H1 (cell line): ENCODE data around the gene HK2. TPM values are rescaled to one million over a fixed set of nuclear protein-coding genes. Genes with fewer than 3 reads are reported as not detected.

ENCODE experiments used
- CTCF ChIA-PET: fragments of 300-600 bp; sonication (Branson Sonifier 250); formaldehyde crosslinking; loops from one replicate; lab custom pipeline; 2021; ENCODE audit not compliant: partially characterized antibody; lab: Charles Lee
- POLR2A ChIA-PET: fragments of 300-600 bp; sonication (Branson Sonifier 250); formaldehyde crosslinking; loops from one replicate; lab custom pipeline; 2021; ENCODE audit warnings: inconsistent platforms; ENCODE audit not compliant: partially characterized antibody; lab: Charles Lee
- DNase-seq, 2 experiments: peaks; one replicate each; pipeline versions ENCODE4 v3.0.0 to v3.0.0-alpha.2; 2010 to 2022; ENCODE audit warnings: low spot score in 2 of 2, low read depth in 1 of 2, mixed read lengths in 1 of 2
- FAIRE-seq: peaks from 2 replicates; lab custom pipeline; 2011; peaks lifted over from hg19 to GRCh38; lab: Jason Lieb, UNC
- H2AFZ ChIP-seq: 2 replicates; pipeline ENCODE4 v1.8.1; 2012; ENCODE audit warnings: low read length, inconsistent platforms
- H2AK5ac ChIP-seq: 2 replicates; pipeline ENCODE4 v1.6.1; 2013; ENCODE audit warnings: low read depth, low read length
- H2BK120ac ChIP-seq: replicated peaks from 2 replicates; pipeline ENCODE3; 2013; ENCODE audit warnings: low read depth, low read length, inconsistent platforms
- H2BK12ac ChIP-seq: 2 replicates; pipeline ENCODE4 v1.6.1; 2013; ENCODE audit warnings: low read depth, low read length
- H2BK15ac ChIP-seq: 2 replicates; pipeline ENCODE4 v1.6.1; 2013; ENCODE audit warnings: low read length
- H2BK20ac ChIP-seq: 2 replicates; pipeline ENCODE4 v1.6.1; 2013; ENCODE audit warnings: low read length
- H2BK5ac ChIP-seq: 2 replicates; pipeline ENCODE4 v1.6.1; 2013; ENCODE audit warnings: low read depth, low read length
- H3K14ac ChIP-seq: 2 replicates; pipeline ENCODE4 v1.6.1; 2013; ENCODE audit warnings: inconsistent platforms; ENCODE audit not compliant: insufficient read length
- H3K18ac ChIP-seq: 2 replicates; pipeline ENCODE4 v1.6.1; 2013; ENCODE audit warnings: low read length; ENCODE audit errors: extremely low read depth
- H3K23ac ChIP-seq: 2 replicates; pipeline ENCODE4 v1.6.1; 2013; ENCODE audit warnings: inconsistent platforms; ENCODE audit not compliant: insufficient read length
- H3K23me2 ChIP-seq: 2 replicates; pipeline ENCODE4 v1.6.1; 2013; ENCODE audit warnings: low read depth, low read length
- H3K27ac ChIP-seq: 2 replicates; pipeline ENCODE4 v1.6.1; 2011; ENCODE audit warnings: low read depth, low read length, inconsistent platforms
- H3K27me3 ChIP-seq, 4 experiments: replicated peaks in 1 of 4; 1 replicate in 1 of 4; 2 replicates in 3 of 4; pipeline versions ENCODE4 v1.6.1 to v1.8.1; 2011 to 2013; ENCODE audit warnings: low read length in 3 of 4, mild to moderate bottlenecking in 3 of 4, inconsistent platforms in 2 of 4, mixed read lengths in 2 of 4, moderate library complexity in 1 of 4; ENCODE audit not compliant: control insufficient read depth in 3 of 4, insufficient read depth in 3 of 4; ENCODE audit errors: extremely low read depth in 1 of 4
- H3K36me3 ChIP-seq, 4 experiments: 2 replicates each; pipeline versions ENCODE4 v1.6.1 to v1.8.1; 2011 to 2013; ENCODE audit warnings: mild to moderate bottlenecking in 4 of 4, low read length in 3 of 4, moderate library complexity in 2 of 4, control low read depth in 1 of 4, inconsistent platforms in 1 of 4; ENCODE audit not compliant: insufficient read depth in 4 of 4, control insufficient read depth in 2 of 4
- H3K4ac ChIP-seq: replicated peaks from 2 replicates; pipeline ENCODE3; 2013; ENCODE audit warnings: low read length, low read depth, mixed read lengths, inconsistent platforms; ENCODE audit not compliant: insufficient read length
- H3K4me1 ChIP-seq, 4 experiments: replicated peaks in 1 of 4; 1 replicate in 1 of 4; 2 replicates in 3 of 4; pipeline versions ENCODE4 v1.6.1 to v1.8.1; 2011 to 2013; ENCODE audit warnings: low read length in 3 of 4, inconsistent platforms in 2 of 4, mixed read lengths in 1 of 4; ENCODE audit not compliant: insufficient read depth in 4 of 4, control insufficient read depth in 3 of 4
- H3K4me2 ChIP-seq, 2 experiments: 2 replicates each; pipeline versions ENCODE4 v1.6.1 to v1.8.1; 2011 to 2013; ENCODE audit warnings: low read depth in 2 of 2, low read length in 2 of 2, control low read depth in 1 of 2, inconsistent platforms in 1 of 2, mild to moderate bottlenecking in 1 of 2; ENCODE audit not compliant: insufficient read depth in 1 of 2
- H3K4me3 ChIP-seq, 4 experiments: fragments of 200-600, 300-600 bp in 1 of 4; sonication (generic), shearing (Covaris generic), sonication (Bioruptor Twin) in 1 of 4; 2 replicates each; pipeline versions ENCODE4 v1.5.1 to v1.8.1; 2011 to 2016; ENCODE audit warnings: low read length in 4 of 4, low read depth in 3 of 4, control low read depth in 2 of 4, inconsistent platforms in 2 of 4, mild to moderate bottlenecking in 2 of 4, mixed read lengths in 1 of 4, moderate library complexity in 1 of 4; ENCODE audit not compliant: insufficient read depth in 2 of 4; ENCODE audit errors: extremely low read depth in 1 of 4
- H3K56ac ChIP-seq: replicated peaks from 2 replicates; pipeline ENCODE3; 2013; ENCODE audit warnings: low read depth, mild to moderate bottlenecking, mixed read lengths, low read length, inconsistent platforms; ENCODE audit not compliant: insufficient read length
- H3K79me1 ChIP-seq: 2 replicates; pipeline ENCODE4 v1.6.1; 2013; ENCODE audit warnings: low read depth, low read length, control low read depth
- H3K79me2 ChIP-seq, 2 experiments: 2 replicates each; pipeline versions ENCODE4 v1.6.1 to v1.8.1; 2012 to 2013; ENCODE audit warnings: low read length in 2 of 2, mild to moderate bottlenecking in 2 of 2, inconsistent platforms in 1 of 2; ENCODE audit not compliant: insufficient read depth in 2 of 2, control insufficient read depth in 1 of 2
- H3K9ac ChIP-seq, 4 experiments: replicated peaks in 1 of 4; 1 replicate in 1 of 4; 2 replicates in 3 of 4; pipeline versions ENCODE4 v1.6.1 to v1.8.1; 2011 to 2013; ENCODE audit warnings: low read depth in 3 of 4, low read length in 3 of 4, control low read depth in 2 of 4, mild to moderate bottlenecking in 2 of 4, moderate library complexity in 2 of 4, inconsistent platforms in 1 of 4; ENCODE audit errors: extremely low read depth in 1 of 4
- H3K9me3 ChIP-seq, 2 experiments: 2 replicates each; pipeline versions ENCODE4 v1.6.1 to v1.8.1; 2012 to 2013; ENCODE audit warnings: mild to moderate bottlenecking in 2 of 2, moderate library complexity in 2 of 2, control low read depth in 1 of 2, inconsistent platforms in 1 of 2, low read depth in 1 of 2, low read length in 1 of 2, mixed read lengths in 1 of 2; ENCODE audit not compliant: insufficient read depth in 2 of 2
- H4K20me1 ChIP-seq, 2 experiments: replicated peaks in 1 of 2; 2 replicates each; pipeline versions ENCODE3 to v1.8.1; 2011 to 2013; ENCODE audit warnings: inconsistent platforms in 2 of 2, low read length in 2 of 2, mild to moderate bottlenecking in 1 of 2; ENCODE audit not compliant: insufficient read depth in 2 of 2, control insufficient read depth in 1 of 2
- H4K5ac ChIP-seq: 2 replicates; pipeline ENCODE4 v1.6.1; 2013; ENCODE audit warnings: low read length, low read depth, mixed read lengths, inconsistent platforms; ENCODE audit not compliant: insufficient read length
- H4K8ac ChIP-seq: 2 replicates; pipeline ENCODE4 v1.8.0; 2013; ENCODE audit warnings: mild to moderate bottlenecking, moderate library complexity, low read length, inconsistent platforms; ENCODE audit not compliant: insufficient read depth; ENCODE audit errors: extremely low read depth
- H4K91ac ChIP-seq: replicated peaks from 2 replicates; pipeline ENCODE3; 2013; ENCODE audit warnings: low read length, mixed read lengths, inconsistent platforms; ENCODE audit not compliant: insufficient read length
- ATF2 ChIP-seq: IDR thresholded peaks from 2 replicates; pipeline ENCODE4 v1.6.1; 2012; ENCODE audit warnings: low read length, inconsistent platforms
- CBX8 ChIP-seq: fragments of 300-800, 300-1000 bp; sonication (generic); IDR thresholded peaks from 2 replicates; pipeline ENCODE4 v1.7.1; 2016; ENCODE audit warnings: low read depth, low read length, borderline replicate concordance
- HDAC2 ChIP-seq, 2 experiments: fragments of 300-600 bp in 1 of 2; sonication (generic) in 1 of 2; IDR thresholded peaks; 2 replicates each; pipeline ENCODE4 v1.6.1; 2011 to 2012; ENCODE audit warnings: low read depth in 2 of 2, low read length in 2 of 2, mild to moderate bottlenecking in 2 of 2, moderate library complexity in 2 of 2, borderline replicate concordance in 1 of 2, inconsistent platforms in 1 of 2
- HDAC6 ChIP-seq: IDR thresholded peaks from one replicate; pipeline ENCODE4 v1.7.1; 2012; ENCODE audit warnings: low read depth, mild to moderate bottlenecking, inconsistent platforms, low read length, moderate library complexity
- JUND ChIP-seq: IDR thresholded peaks from 2 replicates; pipeline ENCODE4 v1.6.1; 2011; ENCODE audit warnings: mild to moderate bottlenecking, improper control_type of control experiment, low read length
- RFX5 ChIP-seq: IDR thresholded peaks from 2 replicates; pipeline ENCODE4 v1.6.1; 2011; ENCODE audit warnings: low read depth, low read length, improper control_type of control experiment, borderline replicate concordance
- RXRA ChIP-seq: IDR thresholded peaks from 2 replicates; pipeline ENCODE4 v1.6.1; 2011; ENCODE audit warnings: low read depth, mild to moderate bottlenecking, low read length, moderate library complexity; ENCODE audit not compliant: insufficient read depth
- SIN3A ChIP-seq, 2 experiments: IDR thresholded peaks in 1 of 2; conservative IDR thresholded peaks in 1 of 2; 2 replicates each; pipeline ENCODE4 v1.6.1; 2011 to 2012; ENCODE audit warnings: low read length in 2 of 2, improper control_type of control experiment in 1 of 2, low read depth in 1 of 2, mild to moderate bottlenecking in 1 of 2
- USF2 ChIP-seq: IDR thresholded peaks from 2 replicates; pipeline ENCODE4 v1.6.1; 2011; ENCODE audit warnings: low read length, improper control_type of control experiment
- WGBS, 2 experiments: shearing (Covaris generic) in 1 of 2; methylation state at CpG; one replicate each; pipeline versions ENCODE4 v1.1.6 to v1.1.7; 2013 to 2015; ENCODE audit warnings: low lambda C conversion rate in 2 of 2, mixed read lengths in 2 of 2, inconsistent platforms in 1 of 2, low coverage in 1 of 2, missing lambda C conversion rate in 1 of 2; ENCODE audit not compliant: insufficient replicate concordance in 2 of 2, insufficient coverage in 1 of 2, insufficient read length in 1 of 2; ENCODE audit errors: extremely low coverage in 1 of 2, missing lambda C conversion rate in 1 of 2; 5-methylcytosine and 5-hydroxymethylcytosine counted together
- polyA plus RNA-seq, 7 experiments: library from polyadenylated mRNA; depleted of rRNA in 3 of 7; stranded (reverse) in 5 of 7; unstranded in 2 of 7; fragments of >200 nt in 5 of 7; fragments of 200-250 nt in 2 of 7; gene quantifications; 1 replicate in 5 of 7; 2 replicates in 1 of 7; 4 replicates in 1 of 7; pipeline versions ENCODE4 v1.2.1 to v1.2.3, GENCODE V29; 2011 to 2013; ENCODE audit warnings: missing spikeins in 2 of 7, mixed read lengths in 2 of 7
- total RNA-seq: library from RNA; stranded (reverse); fragmentation: NEBNext Ultra II Directional; extraction: Animal tissue kit (Norgen Biotek cat#: 25700); gene quantifications from 2 replicates; pipeline ENCODE4 v1.2.1, GENCODE V29; 2021

HK2 gene
- total and polyA plus RNA-seq, 2 of the 8 experiments (the other 6 are each of a cell fraction or from before 2014, with no cell fraction given): 22.1 to 61.9 TPM

GRCh38 chr2:74922592-74923227 is 88.8 kb downstream of the HK2 start:
- DNase-seq: peak in 1 of 2 experiments; percentile 29
- H3K4ac ChIP-seq: no peak overlapping the region
- H3K23ac ChIP-seq: no peak overlapping the region
- POLR2A ChIA-PET: no interaction called here
- CTCF ChIA-PET: interaction anchor here (0.6 to 1.9 kb wide), 4 partner anchors 48 to 319 kb away, joined by 3 to 6 read pairs (median 5); no protein-coding TSS in a partner anchor
- H2BK12ac ChIP-seq: no peak overlapping the region
- H3K18ac ChIP-seq: no peak overlapping the region
- H3K79me1 ChIP-seq: no peaks in the 10 kb centered on the region
- H3K9ac ChIP-seq: no peak overlapping the region
- no peaks in the 10 kb centered on the region for H3K4me1 ChIP-seq
- no peak overlapping the region for H2BK15ac ChIP-seq
- no peaks in the 10 kb centered on the region for H4K20me1 ChIP-seq
- no peak overlapping the region for H2BK5ac ChIP-seq
- no peaks in the 10 kb centered on the region for H3K36me3 ChIP-seq
- H2AFZ ChIP-seq: no peak overlapping the region
- H4K5ac ChIP-seq: no peak overlapping the region
- H3K27me3 ChIP-seq: peaks cover 0 to 2% (median 0%) of the 10 kb centered on the region in 4 experiments; a peak in 1 of 7 replicates
- no peak overlapping the region for H2BK120ac ChIP-seq
- H3K23me2 ChIP-seq: peaks cover 2% of the 10 kb centered on the region; the same call in 1 of the 2 replicates
- H3K14ac ChIP-seq: no peak overlapping the region
- WGBS, 2 experiments: 87% methylated on average over 5 of the region's 5 CpGs; no CpG with 5 or more reads in 1 of the 2 experiments
- H3K27ac ChIP-seq: no peak overlapping the region
- H2BK20ac ChIP-seq: no peak overlapping the region
- no peak overlapping the region for H3K56ac ChIP-seq
- H3K9me3 ChIP-seq: no peaks in the 10 kb centered on the region
- no peak overlapping the region for H4K8ac ChIP-seq
- H2AK5ac ChIP-seq: no peak overlapping the region
- H3K4me2 ChIP-seq: no peak overlapping the region
- no peaks in the 10 kb centered on the region for H3K79me2 ChIP-seq
- FAIRE-seq: no peak
- H3K4me3 ChIP-seq: no peak overlapping the region
- H4K91ac ChIP-seq: no peak overlapping the region
- TF ChIP-seq HDAC6 (no peak), RXRA (no peak), USF2 (no peak), HDAC2 (IDR thresholded peaks at IDR 0.05; ENCODE audit: borderline replicate concordance in 1 of 2, low read depth in 2 of 2, low read length in 2 of 2) (no peak), JUND (no peak), ATF2 (no peak), SIN3A (conservative IDR thresholded peaks at IDR 0.05 in 1 of 2, IDR thresholded peaks at IDR 0.05 in 1 of 2; ENCODE audit: low read depth in 1 of 2, low read length in 2 of 2) (no peak), RFX5 (no peak), CBX8 (no peak)
